Erythroblast (primary cell): Measurements from ENCODE around the gene MAN2C1.

Experiments used
- GATA1 ChIP-seq: IDR thresholded peaks from 2 replicates; pipeline ENCODE4 v1.6.1; 2011; ENCODE audit warnings: low read depth, mild to moderate bottlenecking, control low read depth, low read length, moderate library complexity
- POLR2A ChIP-seq: IDR thresholded peaks from 2 replicates; pipeline ENCODE4 v1.6.1; 2011; ENCODE audit warnings: mild to moderate bottlenecking, low read length

GRCh38 chr15:75397494-75397893 is 29.1 kb upstream of the MAN2C1 start:
- TF ChIP-seq POLR2A (no peak), GATA1 (no peak)
